HTR-8/SVneo (cell line): ENCODE measurements around the gene PLEKHM3.

Experiments used
- DNase-seq: peaks from one replicate; pipeline ENCODE4 v3.0.0; 2011; ENCODE audit warnings: low spot score, mixed read lengths; ENCODE audit not compliant: insufficient read length
- FAIRE-seq: peaks from 2 replicates; lab custom pipeline; 2011; peaks lifted over from hg19 to GRCh38; lab: Jason Lieb, UNC

The PLEKHM3 gene

GRCh38 chr2:207869784-207870778 is 155.2 kb downstream of the PLEKHM3 start:
- DNase-seq = no peak
- no peak for FAIRE-seq

GRCh38 chr2:207868855-207869596 is 156.3 kb downstream of the PLEKHM3 start:
- FAIRE-seq (no peak), DNase-seq (no peak)

- no peak for FAIRE-seq
- DNase-seq = no peak
These were observed 157.4 kb downstream of the PLEKHM3 start for GRCh38 chr2:207867905-207868304.

- no peak for FAIRE-seq
- DNase-seq = no peak
These were observed 158.3 kb downstream of the PLEKHM3 start for GRCh38 chr2:207867056-207867455.

- no peak for FAIRE-seq
- no peak for DNase-seq
These were observed 160.1 kb downstream of the PLEKHM3 start for GRCh38 chr2:207865210-207865609.

GRCh38 chr2:207863345-207863744 is 162.0 kb downstream of the PLEKHM3 start:
- DNase-seq = no peak
- FAIRE-seq = no peak

GRCh38 chr2:207861789-207862188 is 163.5 kb downstream of the PLEKHM3 start:
- FAIRE-seq (no peak), DNase-seq (no peak)

GRCh38 chr2:207860685-207861084 is 164.6 kb downstream of the PLEKHM3 start:
- FAIRE-seq (no peak), DNase-seq (no peak)

DNA sequence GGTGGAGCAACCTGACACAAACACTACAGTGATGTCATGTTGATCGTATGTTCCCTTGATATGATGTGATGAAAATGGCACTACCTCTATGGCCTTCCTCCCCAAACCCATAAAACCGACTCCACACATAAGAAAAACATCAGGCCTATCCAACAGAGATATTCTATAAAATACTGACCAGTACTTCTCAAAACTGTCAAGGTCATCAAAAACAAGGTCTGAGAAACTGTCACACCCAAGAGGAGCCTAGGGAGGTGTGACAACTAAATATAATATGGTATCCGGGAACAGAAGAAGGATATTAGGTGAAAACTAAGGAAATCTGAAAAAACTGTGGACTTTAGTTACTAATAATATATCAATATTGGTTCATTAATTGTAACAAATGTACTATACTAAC is 169.7 kb downstream of the PLEKHM3 start:
- DNase-seq = no peak
- FAIRE-seq = no peak

GRCh38 chr2:207854484-207855440 is 170.6 kb downstream of the PLEKHM3 start:
- FAIRE-seq = no peak
- peak; percentile 20 for DNase-seq

DNA sequence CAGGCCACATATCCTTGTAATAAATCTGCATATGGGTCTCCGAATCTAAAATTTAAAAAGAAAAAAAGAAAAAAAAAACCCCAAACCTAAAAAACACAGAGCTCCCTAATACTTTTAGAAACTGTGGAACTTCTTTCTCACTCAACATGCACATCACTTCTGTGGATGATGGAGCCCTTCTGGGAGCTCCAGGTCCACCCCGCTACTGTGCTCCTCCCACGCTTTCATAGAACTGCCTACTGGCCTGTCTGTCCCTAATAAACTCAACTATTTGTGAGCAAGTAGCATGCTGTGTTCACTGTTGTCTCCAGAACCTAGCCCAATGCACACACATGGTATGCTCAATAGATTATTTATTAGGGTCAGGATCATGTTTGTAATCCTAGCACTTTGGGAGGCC is 172.5 kb downstream of the PLEKHM3 start:
- FAIRE-seq (no peak), DNase-seq (no peak)

GRCh38 chr2:207849443-207849842 is 175.9 kb downstream of the PLEKHM3 start:
- DNase-seq = no peak
- FAIRE-seq = no peak

- no peak for FAIRE-seq
- DNase-seq = no peak
These were observed 176.8 kb downstream of the PLEKHM3 start for GRCh38 chr2:207848545-207848928.

- DNase-seq (no peak), FAIRE-seq (no peak)
These were observed 177.4 kb downstream of the PLEKHM3 start for GRCh38 chr2:207847807-207848544.

GRCh38 chr2:207847098-207847806 is 178.1 kb downstream of the PLEKHM3 start:
- DNase-seq (no peak), FAIRE-seq (no peak)

GRCh38 chr2:207845202-207845864 is 180.0 kb downstream of the PLEKHM3 start:
- DNase-seq (no peak), FAIRE-seq (no peak)

DNA sequence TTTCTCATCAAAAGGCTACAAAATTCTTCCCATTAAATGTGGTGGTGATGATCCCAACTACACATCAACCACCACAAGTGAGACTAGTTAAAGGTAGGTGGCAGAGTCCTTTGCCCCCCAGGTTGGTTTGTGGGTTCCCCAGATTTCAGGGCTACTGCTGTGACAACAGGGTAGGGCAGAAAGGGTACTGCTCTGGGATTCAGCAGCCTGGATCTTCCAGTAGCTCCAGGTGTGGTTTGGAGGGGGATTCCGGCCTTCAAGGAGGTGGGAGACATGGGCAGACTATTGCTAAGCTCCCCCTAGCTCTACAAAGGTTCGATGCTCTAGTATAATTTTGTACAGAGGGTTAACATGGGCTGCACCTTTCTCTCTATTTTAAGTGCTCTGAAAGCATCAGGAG is 180.7 kb downstream of the PLEKHM3 start:
- DNase-seq (no peak), FAIRE-seq (no peak)

DNA sequence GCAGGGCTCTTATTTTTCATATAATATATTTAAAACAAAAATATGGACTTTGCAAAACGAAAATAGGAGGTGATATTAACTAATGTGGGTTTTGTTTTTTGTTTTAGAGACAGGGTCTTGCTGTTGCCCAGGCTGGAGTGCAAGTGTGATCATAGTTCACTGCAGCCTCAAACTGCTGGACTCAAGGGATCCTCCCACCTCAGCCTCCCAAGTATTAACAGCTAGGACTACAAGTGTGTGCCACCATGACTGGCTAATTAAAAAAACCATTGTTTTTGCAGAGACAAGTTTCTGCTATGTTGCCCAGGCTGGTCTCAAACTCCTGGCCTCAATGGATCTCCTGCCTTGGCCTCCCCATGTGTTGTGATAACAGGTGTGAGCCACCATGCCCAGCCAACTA is 185.2 kb downstream of the PLEKHM3 start:
- DNase-seq = no peak
- FAIRE-seq = no peak
